ENCODE measurements around the gene SDK1.

Gene SDK1

GRCh38 chr7:4266270-4267040 lies 965.4 kb downstream of the SDK1 start:
- peaks cover 6% of the 10 kb centered on the region for H3K4me1 ChIP-seq (ENCODE audit: control insufficient read depth, insufficient read depth, low read depth, low read length)
- WGBS = 95% methylated on average over 21 of the region's 21 CpGs
- H2BK120ac ChIP-seq (ENCODE audit: low read depth, low read length) = no peak overlapping the region
- H3K14ac ChIP-seq (ENCODE audit: low read length in 2 of 2) = no peak overlapping the region
- DNase-seq = no peak
- H3K4me3 ChIP-seq (ENCODE audit: insufficient read depth in 1 of 2, low read depth in 1 of 2, low read length in 2 of 2) = no peak overlapping the region
- H3K9ac ChIP-seq (ENCODE audit: low read length) = no peak overlapping the region
- no peak overlapping the region for H4K91ac ChIP-seq (ENCODE audit: low read length)
- no peak overlapping the region for H3K23ac ChIP-seq (ENCODE audit: low read length in 2 of 2)
- peaks cover 0 to 15% of the 10 kb centered on the region in 2 experiments for H3K36me3 ChIP-seq (ENCODE audit: control insufficient read depth in 1 of 2, insufficient read depth in 2 of 2, low read depth in 1 of 2, low read length in 2 of 2)
- no peak overlapping the region for H2BK5ac ChIP-seq (ENCODE audit: low read depth, low read length, poor library complexity, severe bottlenecking)
- H3K18ac ChIP-seq (ENCODE audit: low read depth in 1 of 2, low read length in 2 of 2) = no peak overlapping the region
- H2AK5ac ChIP-seq (ENCODE audit: low read length, severe bottlenecking) = no peak overlapping the region
- no peak overlapping the region for H4K8ac ChIP-seq (ENCODE audit: low read length)
- no peaks in the 10 kb centered on the region for H3K27me3 ChIP-seq (ENCODE audit: control insufficient read depth in 1 of 2, insufficient read depth in 1 of 2, low read length in 2 of 2)
- peaks cover 5% of the 10 kb centered on the region for H3K9me3 ChIP-seq (ENCODE audit: control insufficient read depth, low read length)
- H2BK12ac ChIP-seq (ENCODE audit: low read length in 2 of 2) = no peak overlapping the region
- no peak overlapping the region for H3K4ac ChIP-seq (ENCODE audit: low read depth in 1 of 2, low read length in 2 of 2)
- no peak overlapping the region for H2BK15ac ChIP-seq (ENCODE audit: low read depth, poor library complexity, severe bottlenecking)
- no peak overlapping the region for H2AFZ ChIP-seq (ENCODE audit: low read depth, low read length)
- no peak overlapping the region for H3K27ac ChIP-seq (ENCODE audit: low read length, poor library complexity, severe bottlenecking)
- no peak overlapping the region for H3K4me2 ChIP-seq (ENCODE audit: low read length, poor library complexity, severe bottlenecking)
- H3K79me1 ChIP-seq (replicated peaks; ENCODE audit: low read length, poor library complexity, severe bottlenecking) = no peaks in the 10 kb centered on the region

- H3K14ac ChIP-seq (ENCODE audit: low read length in 2 of 2) = no peak overlapping the region
- DNase-seq = no peak
- no peak overlapping the region for H2BK5ac ChIP-seq (ENCODE audit: low read depth, low read length, poor library complexity, severe bottlenecking)
- no peak overlapping the region for H2AK5ac ChIP-seq (ENCODE audit: low read length, severe bottlenecking)
- no peak overlapping the region for H2BK12ac ChIP-seq (ENCODE audit: low read length in 2 of 2)
- no peak overlapping the region for H3K4me3 ChIP-seq (ENCODE audit: insufficient read depth in 1 of 2, low read depth in 1 of 2, low read length in 2 of 2)
- no peak overlapping the region for H2BK120ac ChIP-seq (ENCODE audit: low read depth, low read length)
- peaks cover 6% of the 10 kb centered on the region for H3K4me1 ChIP-seq (ENCODE audit: control insufficient read depth, insufficient read depth, low read depth, low read length)
- H2BK15ac ChIP-seq (ENCODE audit: low read depth, poor library complexity, severe bottlenecking) = no peak overlapping the region
- H3K4ac ChIP-seq (ENCODE audit: low read depth in 1 of 2, low read length in 2 of 2) = no peak overlapping the region
- 91% methylated on average over 21 of the region's 21 CpGs for WGBS
- no peak overlapping the region for H4K91ac ChIP-seq (ENCODE audit: low read length)
- H3K79me1 ChIP-seq (replicated peaks; ENCODE audit: low read length, poor library complexity, severe bottlenecking) = no peaks in the 10 kb centered on the region
- no peak overlapping the region for H3K18ac ChIP-seq (ENCODE audit: low read depth in 1 of 2, low read length in 2 of 2)
- no peak overlapping the region for H3K27ac ChIP-seq (ENCODE audit: low read length, poor library complexity, severe bottlenecking)
- peaks cover 5% of the 10 kb centered on the region for H3K9me3 ChIP-seq (ENCODE audit: control insufficient read depth, low read length)
- no peak overlapping the region for H3K4me2 ChIP-seq (ENCODE audit: low read length, poor library complexity, severe bottlenecking)
- peaks cover 0 to 18% of the 10 kb centered on the region in 2 experiments for H3K36me3 ChIP-seq (ENCODE audit: control insufficient read depth in 1 of 2, insufficient read depth in 2 of 2, low read depth in 1 of 2, low read length in 2 of 2)
- no peak overlapping the region for H4K8ac ChIP-seq (ENCODE audit: low read length)
- H3K27me3 ChIP-seq (ENCODE audit: control insufficient read depth in 1 of 2, insufficient read depth in 1 of 2, low read length in 2 of 2) = no peaks in the 10 kb centered on the region
- H3K23ac ChIP-seq (ENCODE audit: low read length in 2 of 2) = no peak overlapping the region
- H2AFZ ChIP-seq (ENCODE audit: low read depth, low read length) = no peak overlapping the region
- H3K9ac ChIP-seq (ENCODE audit: low read length) = no peak overlapping the region
Measured at GRCh38 chr7:4267341-4268039, 966.4 kb downstream of the SDK1 start.

GRCh38 chr7:4268040-4268965 lies 967.3 kb downstream of the SDK1 start:
- Histone ChIP-seq H3K9ac (ENCODE audit: low read length) (no peak overlapping the region), H4K8ac (ENCODE audit: low read length) (no peak overlapping the region), H4K91ac (ENCODE audit: low read length) (no peak overlapping the region), H3K79me1 (replicated peaks; ENCODE audit: low read length, poor library complexity, severe bottlenecking) (no peaks in the 10 kb centered on the region), H2BK15ac (ENCODE audit: low read depth, poor library complexity, severe bottlenecking) (no peak overlapping the region), H3K4me2 (ENCODE audit: low read length, poor library complexity, severe bottlenecking) (no peak overlapping the region), H3K4ac (ENCODE audit: low read depth in 1 of 2, low read length in 2 of 2) (no peak overlapping the region), H3K9me3 (ENCODE audit: control insufficient read depth, low read length) (peaks cover 8% of the 10 kb centered on the region), H3K4me3 (ENCODE audit: insufficient read depth in 1 of 2, low read depth in 1 of 2, low read length in 2 of 2) (no peak overlapping the region), H2BK120ac (ENCODE audit: low read depth, low read length) (no peak overlapping the region), H3K27ac (ENCODE audit: low read length, poor library complexity, severe bottlenecking) (no peak overlapping the region), H2AK5ac (ENCODE audit: low read length, severe bottlenecking) (no peak overlapping the region), H3K4me1 (ENCODE audit: control insufficient read depth, insufficient read depth, low read depth, low read length) (peaks cover 6% of the 10 kb centered on the region), H3K36me3 (ENCODE audit: control insufficient read depth in 1 of 2, insufficient read depth in 2 of 2, low read depth in 1 of 2, low read length in 2 of 2) (peaks cover 0 to 18% of the 10 kb centered on the region in 2 experiments), H2BK12ac (ENCODE audit: low read length in 2 of 2) (no peak overlapping the region), H2AFZ (ENCODE audit: low read depth, low read length) (no peak overlapping the region), H3K18ac (ENCODE audit: low read depth in 1 of 2, low read length in 2 of 2) (no peak overlapping the region), H3K14ac (ENCODE audit: low read length in 2 of 2) (no peak overlapping the region), H3K27me3 (ENCODE audit: control insufficient read depth in 1 of 2, insufficient read depth in 1 of 2, low read length in 2 of 2) (no peaks in the 10 kb centered on the region), H2BK5ac (ENCODE audit: low read depth, low read length, poor library complexity, severe bottlenecking) (no peak overlapping the region), H3K23ac (ENCODE audit: low read length in 2 of 2) (no peak overlapping the region)
- DNase-seq = no peak
- WGBS = 89% methylated on average over 32 of the region's 34 CpGs

- Histone ChIP-seq H3K36me3 (ENCODE audit: control insufficient read depth in 1 of 2, insufficient read depth in 2 of 2, low read depth in 1 of 2, low read length in 2 of 2) (peaks cover 0 to 18% of the 10 kb centered on the region in 2 experiments), H3K23ac (ENCODE audit: low read length in 2 of 2) (no peak overlapping the region), H2BK5ac (ENCODE audit: low read depth, low read length, poor library complexity, severe bottlenecking) (no peak overlapping the region), H3K9ac (ENCODE audit: low read length) (no peak overlapping the region), H2AK5ac (ENCODE audit: low read length, severe bottlenecking) (no peak overlapping the region), H3K4me3 (ENCODE audit: insufficient read depth in 1 of 2, low read depth in 1 of 2, low read length in 2 of 2) (no peak overlapping the region), H3K14ac (ENCODE audit: low read length in 2 of 2) (no peak overlapping the region), H3K9me3 (ENCODE audit: control insufficient read depth, low read length) (peaks cover 10% of the 10 kb centered on the region), H2BK12ac (ENCODE audit: low read length in 2 of 2) (no peak overlapping the region), H4K8ac (ENCODE audit: low read length) (no peak overlapping the region), H3K4me1 (ENCODE audit: control insufficient read depth, insufficient read depth, low read depth, low read length) (peaks cover 6% of the 10 kb centered on the region), H3K79me1 (replicated peaks; ENCODE audit: low read length, poor library complexity, severe bottlenecking) (no peaks in the 10 kb centered on the region), H3K4me2 (ENCODE audit: low read length, poor library complexity, severe bottlenecking) (no peak overlapping the region), H2BK120ac (ENCODE audit: low read depth, low read length) (no peak overlapping the region), H3K18ac (ENCODE audit: low read depth in 1 of 2, low read length in 2 of 2) (no peak overlapping the region), H2AFZ (ENCODE audit: low read depth, low read length) (no peak overlapping the region), H3K27me3 (ENCODE audit: control insufficient read depth in 1 of 2, insufficient read depth in 1 of 2, low read length in 2 of 2) (no peaks in the 10 kb centered on the region), H4K91ac (ENCODE audit: low read length) (no peak overlapping the region), H3K27ac (ENCODE audit: low read length, poor library complexity, severe bottlenecking) (no peak overlapping the region), H2BK15ac (ENCODE audit: low read depth, poor library complexity, severe bottlenecking) (no peak overlapping the region), H3K4ac (ENCODE audit: low read depth in 1 of 2, low read length in 2 of 2) (no peak overlapping the region)
- no peak for DNase-seq
- WGBS = 85% methylated on average over 9 of the region's 9 CpGs
Measured at GRCh38 chr7:4269086-4269485, 968.0 kb downstream of the SDK1 start.

Data from mesenchymal stem cell (in vitro differentiated cells and primary cell).